Ishikawa (cell line): ENCODE results near the gene MROH2B.

Experiments used
- CEBPB ChIP-seq: IDR thresholded peaks from 2 replicates; pipeline ENCODE4 v1.6.1; 2012
- EP300 ChIP-seq: IDR thresholded peaks from 2 replicates; pipeline ENCODE4 v1.6.1; 2012; ENCODE audit warnings: borderline replicate concordance
- FOXM1 ChIP-seq: IDR thresholded peaks from 2 replicates; pipeline ENCODE4 v1.6.1; 2012; ENCODE audit warnings: low read depth, borderline replicate concordance
- REST ChIP-seq: IDR thresholded peaks from 2 replicates; pipeline ENCODE4 v1.6.1; 2012; ENCODE audit warnings: low read depth, mild to moderate bottlenecking
- TAF1 ChIP-seq: IDR thresholded peaks from 2 replicates; pipeline ENCODE4 v1.6.1; 2012; ENCODE audit warnings: low read depth, mild to moderate bottlenecking

DNA sequence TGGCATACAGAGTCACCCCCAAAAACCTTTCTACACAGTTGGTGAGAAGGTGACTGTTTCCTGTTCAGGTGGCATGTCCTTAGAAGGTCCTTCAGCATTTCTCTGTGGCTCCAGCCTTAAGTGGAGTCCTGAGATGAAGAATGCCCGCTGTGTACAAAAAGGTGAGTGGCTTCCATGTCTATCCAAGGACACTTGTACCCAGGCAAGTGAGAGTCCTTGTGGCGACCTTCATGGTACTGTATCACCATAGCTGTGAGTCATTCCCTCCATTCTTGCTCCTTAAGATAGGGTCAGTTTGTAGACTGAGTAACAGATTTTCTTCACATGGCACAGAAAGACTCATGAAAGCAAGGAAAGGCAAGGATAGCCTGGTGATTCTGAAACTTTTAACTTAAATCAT lies 98.7 kb downstream of the MROH2B start:
- TF ChIP-seq TAF1 (no peak), FOXM1 (no peak), EP300 (no peak), REST (no peak), CEBPB (no peak)
